HuH-7 (cell line): ENCODE measurements around the gene OTUD6A.
"Not testable (repeated sequence)": the region's sequence is repeated elsewhere in the genome, so short reads cannot be mapped to it uniquely, and the experiment has no call there.

Experiments used
- DNase-seq: peaks from one replicate; pipeline ENCODE4 v3.0.0; 2011; ENCODE audit warnings: low spot score

The OTUD6A gene

GRCh38 chrX:70046978-70047377, 15.3 kb upstream of the OTUD6A start:
- no peak for DNase-seq

DNA sequence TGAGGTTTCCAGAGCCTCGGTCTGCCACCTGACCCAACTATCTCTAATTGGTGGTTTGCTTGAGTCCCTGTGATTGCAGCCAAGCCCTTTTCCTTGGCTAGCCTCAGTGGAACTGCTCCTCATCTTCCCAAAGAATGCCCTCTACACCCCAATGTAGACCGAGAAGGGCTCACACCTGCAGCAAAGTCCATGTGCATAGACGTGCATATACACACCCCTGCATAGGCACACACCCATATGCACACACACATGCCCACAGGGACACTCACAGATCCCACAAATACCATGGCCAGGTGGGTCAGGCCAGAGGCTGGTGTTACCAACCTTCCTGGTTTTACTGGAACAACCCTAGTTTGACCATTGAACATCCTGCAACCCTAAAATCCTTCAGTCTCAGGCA, 12.9 kb upstream of the OTUD6A start:
- no peak for DNase-seq

DNA sequence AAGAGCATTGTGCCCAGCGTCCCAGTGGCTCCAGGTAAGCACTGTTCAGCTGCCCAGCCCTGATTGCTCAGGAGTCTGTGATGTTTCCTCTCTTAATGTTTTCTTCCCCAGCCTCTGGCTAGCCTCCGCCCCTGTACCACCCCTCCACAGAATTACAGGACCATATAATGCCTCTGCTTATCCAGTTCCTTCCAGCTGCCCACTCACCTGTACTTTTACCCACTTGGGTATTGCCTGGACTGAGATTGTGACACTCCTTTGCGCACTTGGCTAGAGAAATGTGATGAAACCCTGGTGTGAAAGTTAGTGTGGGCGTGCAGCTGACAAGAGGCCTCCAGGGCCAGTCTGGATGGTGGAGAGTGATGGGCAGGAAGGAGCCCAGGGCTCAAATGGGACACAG, 12.3 kb upstream of the OTUD6A start, which contains the start of gene AWAT2:
Gene AWAT2, minus strand, starts transcription at position 14 of the 400 bp plus-strand sequence. Its CDS starts 6 bp downstream, at position 8.
- DNase-seq = no peak

DNA sequence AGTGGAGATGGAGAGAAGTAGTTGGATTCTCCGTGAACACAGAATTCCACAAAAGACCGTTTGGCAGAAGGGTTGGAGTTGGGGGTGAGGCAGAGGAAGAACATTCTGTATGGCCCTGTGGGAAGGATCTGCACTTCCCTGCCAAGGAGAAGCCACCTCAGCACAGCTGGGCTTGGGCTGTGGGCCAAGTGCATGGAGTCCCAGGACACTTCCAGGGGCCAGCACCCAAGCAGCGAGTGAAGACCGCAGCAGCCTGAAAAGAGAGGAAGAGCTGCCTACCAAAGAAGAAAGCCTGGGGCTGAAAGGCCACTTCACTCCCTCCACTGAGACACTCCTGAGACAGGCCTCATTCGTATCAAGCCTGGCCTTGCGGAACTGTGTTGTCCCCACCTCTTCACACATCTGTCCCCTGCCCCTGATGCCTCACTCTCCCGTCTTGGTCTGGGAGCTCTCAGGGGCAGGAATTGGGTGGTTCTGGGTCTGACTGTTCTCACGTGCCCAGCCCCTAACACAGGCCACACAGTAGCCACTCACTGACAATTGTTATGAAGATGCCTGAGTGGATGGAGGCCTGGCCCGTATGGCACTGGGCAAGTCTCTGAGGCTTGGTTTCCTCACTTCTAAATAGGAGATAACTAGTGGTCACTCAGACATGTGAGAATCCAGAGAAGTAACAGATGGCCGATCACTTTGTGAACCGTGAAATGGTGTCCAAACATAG, 9.2 kb upstream of the OTUD6A start:
- DNase-seq = no peak

DNA sequence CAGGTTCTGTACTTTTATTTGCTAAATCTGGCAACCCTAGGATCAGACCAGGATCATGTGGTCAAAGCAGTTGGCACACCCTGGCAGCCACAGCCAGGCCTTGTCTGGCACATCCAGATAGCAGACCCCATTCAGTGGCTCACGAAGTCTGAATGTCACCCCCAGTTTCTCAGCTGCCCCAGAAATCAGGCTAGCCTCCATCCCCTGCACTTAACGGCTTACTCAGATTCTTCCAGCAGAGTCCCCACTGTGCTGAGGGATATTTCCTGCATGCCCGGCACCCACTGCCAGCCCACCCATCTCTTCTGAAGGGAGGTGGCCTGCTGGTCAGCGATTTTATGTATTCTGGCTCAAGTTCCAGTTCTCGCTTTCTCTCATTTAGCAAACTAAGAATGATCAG, 7.9 kb upstream of the OTUD6A start:
- no peak for DNase-seq

DNA sequence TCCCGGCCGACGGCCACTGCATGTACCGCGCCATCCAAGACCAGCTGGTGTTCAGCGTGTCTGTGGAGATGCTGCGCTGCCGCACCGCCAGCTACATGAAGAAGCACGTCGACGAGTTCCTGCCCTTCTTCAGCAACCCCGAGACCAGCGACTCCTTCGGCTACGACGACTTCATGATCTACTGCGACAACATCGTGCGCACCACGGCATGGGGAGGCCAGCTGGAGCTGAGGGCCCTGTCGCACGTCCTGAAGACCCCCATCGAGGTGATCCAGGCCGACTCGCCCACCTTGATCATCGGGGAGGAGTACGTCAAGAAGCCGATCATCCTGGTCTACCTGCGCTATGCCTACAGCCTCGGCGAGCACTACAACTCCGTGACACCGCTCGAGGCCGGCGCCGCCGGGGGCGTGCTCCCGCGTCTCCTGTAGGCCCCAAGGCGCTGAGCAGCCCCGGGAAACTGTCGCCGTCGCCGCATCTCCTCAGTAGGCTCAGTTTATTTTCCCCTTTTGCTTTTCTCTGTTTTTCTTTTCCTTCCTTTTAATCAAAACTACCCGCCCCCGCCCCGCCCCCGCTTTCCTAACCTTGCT, 799 bp downstream of the OTUD6A start:
- DNase-seq = no peak

- DNase-seq = no peak
These were observed 4.4 kb downstream of the OTUD6A start for GRCh38 chrX:70066646-70067045.

GRCh38 chrX:70079297-70079696, 17.0 kb downstream of the OTUD6A start:
- no peak for DNase-seq

- no peak for DNase-seq
These were observed 17.6 kb downstream of the OTUD6A start for GRCh38 chrX:70079870-70080269.

- no peak for DNase-seq
These were observed 20.5 kb downstream of the OTUD6A start for GRCh38 chrX:70082723-70083122.

GRCh38 chrX:70084592-70085240, 22.5 kb downstream of the OTUD6A start:
- DNase-seq = no peak

GRCh38 chrX:70087857-70088630, 25.8 kb downstream of the OTUD6A start:
- no peak for DNase-seq

DNA sequence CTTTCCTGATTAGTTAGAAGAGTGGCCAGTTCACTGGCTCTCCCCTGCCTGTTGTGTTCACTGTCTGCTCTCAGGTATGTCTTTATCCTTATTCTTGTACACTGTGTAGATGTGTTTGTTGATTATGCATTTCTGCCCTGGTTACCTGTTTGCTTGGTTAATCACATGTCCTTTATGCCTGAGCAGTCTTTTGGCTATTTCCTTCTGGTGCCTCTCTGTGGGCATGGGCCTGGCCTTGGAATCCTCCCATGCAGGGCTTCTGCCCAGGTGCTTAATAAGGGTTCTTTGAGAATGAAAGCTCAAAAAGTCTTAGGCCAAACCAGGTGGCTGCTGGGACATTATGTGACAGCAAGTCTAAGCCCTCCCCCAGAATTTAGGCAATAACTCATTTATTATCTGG, 26.5 kb downstream of the OTUD6A start:
- DNase-seq = no peak

DNA sequence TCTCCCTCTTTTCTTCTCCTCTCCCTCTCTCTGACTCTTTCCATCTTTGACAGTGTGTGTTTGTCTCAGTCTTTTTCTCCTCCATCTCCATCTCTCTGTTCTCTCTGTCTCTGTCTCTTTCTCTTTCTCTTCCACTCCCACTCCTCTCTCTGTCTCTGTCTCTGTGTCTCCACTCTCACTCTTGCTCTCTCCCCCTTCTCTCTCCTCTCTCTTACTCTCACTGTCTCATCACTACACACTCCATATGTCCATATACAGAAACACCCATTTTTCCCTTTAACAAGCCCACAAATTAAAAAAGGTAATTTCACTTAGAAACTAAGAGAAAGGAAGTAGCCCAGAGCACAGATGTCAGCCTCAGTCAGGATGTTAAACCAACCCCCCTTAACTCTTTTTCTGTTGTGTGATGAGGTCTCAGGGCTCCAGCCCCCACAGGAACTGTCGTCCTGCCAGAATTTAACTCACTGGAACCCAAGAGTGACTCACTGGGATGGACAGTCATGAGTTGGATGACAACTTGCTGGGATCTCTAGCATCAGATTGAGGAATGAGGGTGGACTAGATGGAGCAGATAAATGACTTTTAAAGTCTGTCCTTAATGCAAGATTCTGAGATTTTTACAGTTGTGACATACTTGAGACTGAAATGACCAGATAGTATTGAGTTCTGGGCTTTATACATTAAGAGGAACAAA, 27.5 kb downstream of the OTUD6A start:
- no peak for DNase-seq

- no peak for DNase-seq
These were observed 30.0 kb downstream of the OTUD6A start for GRCh38 chrX:70092247-70092646.

- no peak for DNase-seq
These were observed 33.8 kb downstream of the OTUD6A start for GRCh38 chrX:70096052-70096451.

DNA sequence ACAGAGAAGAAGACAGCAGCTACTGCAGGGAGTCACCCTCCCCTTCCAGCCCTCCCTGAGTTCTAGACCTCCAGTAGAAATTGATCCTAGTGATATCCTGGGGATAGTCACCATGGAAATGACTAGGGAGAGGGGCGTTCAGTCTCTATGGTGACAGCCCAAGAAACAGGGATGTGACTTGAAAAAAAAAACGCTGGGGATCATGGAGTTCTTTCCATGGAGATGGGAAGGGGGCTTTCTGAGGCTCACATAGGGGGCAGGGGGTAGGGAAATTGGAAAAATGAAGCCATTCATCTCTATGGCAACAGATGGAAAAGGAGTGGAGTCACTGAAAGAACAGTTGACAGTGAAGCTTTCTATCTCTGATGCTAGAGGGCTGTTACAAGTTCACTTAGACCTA, 43.0 kb downstream of the OTUD6A start:
- DNase-seq = no peak

- not testable (repeated sequence) for DNase-seq
These were observed 49.3 kb downstream of the OTUD6A start for GRCh38 chrX:70111436-70112026.
